WTC11 (cell line): ENCODE measurements around the gene LMBRD1. TPM values are rescaled to one million over a fixed set of nuclear protein-coding genes. Genes with fewer than 3 reads are reported as not detected.

Experiments
- ATAC-seq: fragments of 200-7000 bp; cut with Tn5 transposase; 2 replicates; pipeline ENCODE4 v1.10.0; 2021; ENCODE audit warnings: mild to moderate bottlenecking, moderate library complexity
- CTCF ChIA-PET: fragments of 300-600 bp; sonication (Branson Sonifier 250); formaldehyde crosslinking; loops from one replicate; lab custom pipeline; 2021; ENCODE audit warnings: antibody characterized with exemption; lab: Charles Lee
- POLR2A ChIA-PET: fragments of 350-600 bp; sonication (Branson Sonifier 250); formaldehyde crosslinking; loops from one replicate; lab custom pipeline; 2021; ENCODE audit warnings: antibody characterized with exemption; lab: Charles Lee
- DNase-seq: peaks from one replicate; pipeline ENCODE4 v3.0.0; 2021; ENCODE audit warnings: low spot score
- H3K27ac Mint-ChIP-seq: 2 replicates; pipeline ENCODE4 v1.8.0; 2021; ENCODE audit warnings: mixed read lengths
- H3K27me3 Mint-ChIP-seq: 2 replicates; pipeline ENCODE4 v1.8.0; 2021; ENCODE audit warnings: low read depth, mild to moderate bottlenecking, moderate library complexity, mixed read lengths
- H3K36me3 Mint-ChIP-seq: 2 replicates; pipeline ENCODE4 v1.8.0; 2021; ENCODE audit warnings: mixed read lengths
- H3K4me1 Mint-ChIP-seq: 2 replicates; pipeline ENCODE4 v1.8.0; 2022; ENCODE audit warnings: mixed read lengths
- H3K4me3 Mint-ChIP-seq: 2 replicates; pipeline ENCODE4 v1.8.0; 2021; ENCODE audit warnings: mild to moderate bottlenecking, moderate library complexity, mixed read lengths
- H3K9me3 Mint-ChIP-seq: 2 replicates; pipeline ENCODE4 v1.8.0; 2021; ENCODE audit warnings: mixed read lengths
- AFF4 ChIP-seq: sonication (generic); formaldehyde crosslinking; IDR thresholded peaks from 2 replicates; pipeline ENCODE4 v1.8.1; 2023; ENCODE audit warnings: mild to moderate bottlenecking, missing genetic modification reagents, borderline replicate concordance
- CDX4 ChIP-seq: fragments of 250-450 bp; sonication (Bioruptor Pico); IDR thresholded peaks from 2 replicates; pipeline ENCODE4 v1.9.0; 2021; ENCODE audit warnings: moderate library complexity, mild to moderate bottlenecking, inconsistent platforms, borderline replicate concordance
- CREB1 ChIP-seq: sonication (generic); formaldehyde crosslinking; IDR thresholded peaks from 2 replicates; pipeline ENCODE4 v1.8.0; 2023; ENCODE audit warnings: mild to moderate bottlenecking, missing genetic modification reagents
- E2F4 ChIP-seq: sonication (generic); formaldehyde crosslinking; IDR thresholded peaks from 2 replicates; pipeline ENCODE4 v1.8.1; 2022; ENCODE audit warnings: low read depth, mild to moderate bottlenecking, moderate library complexity, missing genetic modification reagents, borderline replicate concordance
- GTF2I ChIP-seq: fragments of 250-450 bp; sonication (Bioruptor Pico); conservative IDR thresholded peaks from 2 replicates; pipeline ENCODE4 v1.4.0; 2021; ENCODE audit warnings: mild to moderate bottlenecking
- JUN ChIP-seq: sonication (generic); formaldehyde crosslinking; IDR thresholded peaks from 2 replicates; pipeline ENCODE4 v1.8.0; 2023; ENCODE audit warnings: mild to moderate bottlenecking, missing genetic modification reagents
- PRDM15 ChIP-seq: sonication (generic); formaldehyde crosslinking; IDR thresholded peaks from 2 replicates; pipeline ENCODE4 v1.8.0; 2022; ENCODE audit warnings: missing genetic modification reagents
- PREB ChIP-seq: sonication (generic); formaldehyde crosslinking; IDR thresholded peaks from 2 replicates; pipeline ENCODE4 v1.8.1; 2022; ENCODE audit warnings: mild to moderate bottlenecking, missing genetic modification reagents, moderate library complexity, borderline replicate concordance
- RELA ChIP-seq: sonication (generic); formaldehyde crosslinking; IDR thresholded peaks from 2 replicates; pipeline ENCODE4 v1.8.1; 2022; ENCODE audit warnings: missing genetic modification reagents, mild to moderate bottlenecking, borderline replicate concordance
- STAT6 ChIP-seq: sonication (generic); formaldehyde crosslinking; conservative IDR thresholded peaks from 2 replicates; pipeline ENCODE4 v1.8.1; 2023; ENCODE audit warnings: mild to moderate bottlenecking, low read depth, missing genetic modification reagents, moderate library complexity
- USF1 ChIP-seq: sonication (generic); formaldehyde crosslinking; IDR thresholded peaks from 2 replicates; pipeline ENCODE4 v1.8.0; 2022; ENCODE audit warnings: mild to moderate bottlenecking, missing genetic modification reagents
- ZBTB43 ChIP-seq: sonication (generic); formaldehyde crosslinking; IDR thresholded peaks from 2 replicates; pipeline ENCODE4 v1.8.1; 2023; ENCODE audit warnings: mild to moderate bottlenecking, missing genetic modification reagents
- ZMAT4 ChIP-seq: fragments of 250-450 bp; sonication (Bioruptor Pico); IDR thresholded peaks from 2 replicates; pipeline ENCODE4 v1.9.0; 2021; ENCODE audit warnings: mild to moderate bottlenecking
- ZNF532 ChIP-seq: fragments of 250-450 bp; sonication (Bioruptor Pico); IDR thresholded peaks from 2 replicates; pipeline ENCODE4 v1.9.0; 2021; ENCODE audit warnings: mild to moderate bottlenecking, borderline replicate concordance
- total RNA-seq: library from RNA; stranded (reverse); gene quantifications from 3 replicates; pipeline ENCODE4 v1.2.3, GENCODE V29; 2021

The LMBRD1 gene
- total RNA-seq, 1 experiment from 2014 or later: 15.0 TPM

- DNase-seq (no peak), ATAC-seq (no peak)
- Mint-ChIP-seq H3K4me3 (no peak overlapping the region), H3K9me3 (peaks cover 14% of the 10 kb centered on the region), H3K27ac (no peak overlapping the region), H3K27me3 (no peaks in the 10 kb centered on the region), H3K36me3 (no peaks in the 10 kb centered on the region), H3K4me1 (peaks cover 38% of the 10 kb centered on the region)
- TF ChIP-seq CDX4 (CRISPR knock-in tag) (no peak), RELA (CRISPR knock-in tag) (no peak), USF1 (no peak), PREB (CRISPR knock-in tag) (no peak), STAT6 (CRISPR knock-in tag) (no peak), ZMAT4 (CRISPR knock-in tag) (no peak), ZBTB43 (CRISPR knock-in tag) (no peak), JUN (CRISPR knock-in tag) (no peak), PRDM15 (no peak), ZNF532 (CRISPR knock-in tag) (no peak), AFF4 (CRISPR knock-in tag) (no peak), CREB1 (no peak), E2F4 (CRISPR knock-in tag) (no peak), GTF2I (CRISPR knock-in tag) (no peak)
- CTCF ChIA-PET: interaction anchor here (1.7 to 1.9 kb wide), 2 partner anchors 10 to 66 kb away, joined by 4 to 5 read pairs; partner anchors contain the start of gene COL19A1
- POLR2A ChIA-PET: no interaction called here
These were observed 4.4 kb upstream of the LMBRD1 start for GRCh38 chr6:69801225-69801624.
